Ovary (tissue), 1 donor: ENCODE results near the gene ZNF639.

Experiments
- EP300 ChIP-seq: sonication (generic); formaldehyde crosslinking; IDR thresholded peaks from one replicate; pipeline ENCODE4 v1.6.1; 2017; ENCODE audit warnings: antibody characterized with exemption
- POLR2A ChIP-seq: fragments of 450-650 bp; IDR thresholded peaks from one replicate; pipeline ENCODE4 v1.6.1; 2017; ENCODE audit warnings: antibody characterized with exemption, mild to moderate bottlenecking, moderate library complexity

DNA sequence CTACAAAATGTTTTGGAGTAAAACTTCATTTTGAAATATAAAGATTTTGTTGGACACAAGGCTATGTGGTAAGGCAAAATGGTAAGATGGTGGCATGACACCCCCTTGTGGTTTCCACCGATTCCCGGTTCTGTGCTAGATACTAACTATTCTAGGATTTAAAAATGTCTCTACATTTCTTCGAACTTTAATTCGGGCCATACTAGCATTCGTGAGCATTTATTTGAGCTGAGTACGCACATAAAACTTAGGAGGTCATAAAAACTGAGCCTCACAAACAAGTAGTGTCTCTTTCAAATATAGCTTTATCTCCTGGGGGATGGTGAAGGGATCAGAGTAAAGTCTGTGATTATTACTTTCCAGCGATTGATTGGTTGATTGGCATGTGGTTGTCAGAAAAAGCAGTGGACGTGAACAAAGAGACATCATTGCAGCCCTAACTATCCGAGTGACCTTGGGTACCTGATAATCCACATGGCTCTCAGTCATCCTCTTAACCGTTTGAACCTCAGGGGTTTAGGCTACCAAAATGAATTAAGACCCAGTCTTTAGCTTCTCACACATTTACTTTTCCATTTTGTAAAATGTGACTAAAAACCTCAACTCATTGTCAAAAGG is 1.1 kb upstream of the ZNF639 start:
- no peak for TF ChIP-seq POLR2A
- TF ChIP-seq EP300 = no peak
